ENCODE results near the gene FTH1. TPM values are rescaled to one million over a fixed set of nuclear protein-coding genes. Genes with fewer than 3 reads are reported as not detected.

FTH1 gene
- total and polyA plus RNA-seq, 2 of the 8 experiments (the other 6 are each of a cell fraction or from before 2014, with no cell fraction given) = 1,153 to 1,461 TPM

DNA sequence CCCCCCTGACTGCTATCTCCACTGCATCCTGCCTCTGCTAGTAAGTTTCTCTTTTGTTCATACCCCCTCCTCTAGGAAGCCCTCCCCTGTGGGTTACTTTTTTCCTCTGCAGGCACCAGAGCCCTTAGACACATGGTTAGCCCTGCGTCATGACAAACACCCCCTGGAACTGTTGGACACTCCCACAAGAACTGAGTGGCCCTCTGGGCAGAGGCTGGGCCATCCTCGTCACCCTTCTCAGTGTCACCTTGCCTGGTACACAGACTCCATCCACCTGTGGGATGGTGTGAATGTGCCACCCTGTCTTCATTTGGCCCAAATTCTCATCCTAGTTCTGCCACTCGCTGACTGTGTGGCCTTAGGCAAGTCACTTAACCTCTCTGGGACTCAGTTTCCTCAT, 46.0 kb downstream of the FTH1 start (continued):
- TF ChIP-seq TEAD4 (IDR thresholded peaks at IDR 0.05; ENCODE audit: low read depth, low read length) (no peak), ASH2L (IDR thresholded peaks at IDR 0.05; ENCODE audit: low read length) (no peak), JUND (IDR thresholded peaks at IDR 0.05; ENCODE audit: low read length) (no peak), CEBPB (IDR thresholded peaks at IDR 0.05; ENCODE audit: low read depth, low read length) (no peak)

Measured in H1 (cell line).